IPS-15b (cell line): ENCODE measurements around the gene SOX13.

ENCODE experiments used
- H3K27me3 ChIP-seq: one replicate; pipeline ENCODE4 v1.6.1; 2013; ENCODE audit warnings: low read length; ENCODE audit not compliant: control insufficient read depth, insufficient read depth
- H3K36me3 ChIP-seq: one replicate; pipeline ENCODE4 v1.6.1; 2013; ENCODE audit warnings: low read length; ENCODE audit not compliant: control insufficient read depth, insufficient read depth
- H3K4me1 ChIP-seq: one replicate; pipeline ENCODE4 v1.6.1; 2013; ENCODE audit warnings: mild to moderate bottlenecking, low read length; ENCODE audit not compliant: control insufficient read depth, insufficient read depth
- H3K4me3 ChIP-seq: one replicate; pipeline ENCODE4 v1.5.1; 2013; ENCODE audit warnings: low read depth, low read length
- H3K9ac ChIP-seq: one replicate; pipeline ENCODE4 v1.6.1; 2013; ENCODE audit warnings: low read depth, mild to moderate bottlenecking, low read length
- H3K9me3 ChIP-seq: one replicate; pipeline ENCODE4 v1.6.1; 2013; ENCODE audit warnings: mild to moderate bottlenecking, low read length; ENCODE audit not compliant: control insufficient read depth, insufficient read depth

The SOX13 gene

DNA sequence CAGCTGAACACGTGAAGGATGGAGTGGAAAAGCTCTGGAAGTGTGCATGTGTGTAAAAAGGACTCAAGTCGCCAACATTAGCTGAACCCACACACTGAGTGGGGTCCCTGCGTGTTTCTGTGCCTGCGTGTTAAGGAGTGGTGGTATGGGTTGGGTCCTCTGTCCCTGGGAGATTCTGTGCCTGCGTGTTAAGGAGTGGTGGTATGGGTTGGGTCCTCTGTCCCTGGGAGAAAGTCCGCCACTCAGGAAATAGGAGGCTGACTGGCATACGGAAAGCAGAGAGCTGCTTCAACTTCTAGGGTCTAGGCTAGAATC, 7.0 kb upstream of the SOX13 start:
- H3K4me3 ChIP-seq, result no peak overlapping the region
- H3K36me3 ChIP-seq, result no peaks in the 10 kb centered on the region
- H3K9me3 ChIP-seq, result no peaks in the 10 kb centered on the region
- H3K27me3 ChIP-seq, result no peaks in the 10 kb centered on the region
- no peak overlapping the region for H3K9ac ChIP-seq
- H3K4me1 ChIP-seq, result peaks cover 28% of the 10 kb centered on the region

DNA sequence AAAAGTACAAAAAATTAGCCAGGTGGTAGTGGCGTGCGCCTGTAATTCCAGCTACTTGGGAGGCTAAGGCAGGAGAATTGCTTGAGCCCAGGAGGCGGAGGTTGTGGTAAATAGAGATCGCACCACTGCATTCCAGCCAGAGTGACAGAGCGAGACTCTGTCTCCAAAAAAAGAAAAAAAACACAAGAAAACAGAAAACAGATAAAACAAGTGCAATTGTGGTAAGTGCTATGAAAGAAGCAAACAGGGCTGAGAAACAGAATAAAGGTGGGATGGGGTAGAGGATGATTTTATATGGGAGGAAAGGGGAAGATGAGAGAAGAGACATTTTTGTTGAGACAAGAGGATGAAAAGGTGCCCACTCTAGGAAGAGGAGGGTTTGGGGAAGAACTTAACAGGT, 5.0 kb upstream of the SOX13 start:
- Histone ChIP-seq H3K9ac (no peak overlapping the region), H3K9me3 (no peaks in the 10 kb centered on the region), H3K4me3 (no peak overlapping the region), H3K4me1 (peaks cover 28% of the 10 kb centered on the region), H3K27me3 (peaks cover 3% of the 10 kb centered on the region), H3K36me3 (no peaks in the 10 kb centered on the region)

DNA sequence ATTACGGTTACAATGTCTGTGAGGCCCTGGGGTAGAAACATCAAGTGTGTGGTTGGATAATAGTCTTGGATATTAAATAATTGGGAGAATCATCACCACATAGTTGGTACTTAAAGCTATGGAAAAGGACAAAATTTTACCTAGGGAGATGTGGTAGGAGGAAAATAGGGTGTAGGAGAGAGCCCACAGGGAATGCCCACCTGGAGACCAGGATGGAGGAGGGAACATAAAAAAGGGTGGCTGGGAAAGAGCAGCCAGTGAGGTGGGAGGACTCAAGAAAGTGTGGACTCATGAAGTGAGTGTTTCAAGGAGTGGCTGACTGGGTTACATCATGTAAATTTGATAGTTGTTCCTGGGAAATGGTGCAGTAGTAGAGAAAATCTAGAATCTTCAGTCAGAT, 3.0 kb upstream of the SOX13 start:
- no peaks in the 10 kb centered on the region for H3K9me3 ChIP-seq
- no peaks in the 10 kb centered on the region for H3K36me3 ChIP-seq
- no peak overlapping the region for H3K9ac ChIP-seq
- no peak overlapping the region for H3K4me3 ChIP-seq
- peaks cover 25% of the 10 kb centered on the region for H3K4me1 ChIP-seq
- peaks cover 4% of the 10 kb centered on the region for H3K27me3 ChIP-seq

DNA sequence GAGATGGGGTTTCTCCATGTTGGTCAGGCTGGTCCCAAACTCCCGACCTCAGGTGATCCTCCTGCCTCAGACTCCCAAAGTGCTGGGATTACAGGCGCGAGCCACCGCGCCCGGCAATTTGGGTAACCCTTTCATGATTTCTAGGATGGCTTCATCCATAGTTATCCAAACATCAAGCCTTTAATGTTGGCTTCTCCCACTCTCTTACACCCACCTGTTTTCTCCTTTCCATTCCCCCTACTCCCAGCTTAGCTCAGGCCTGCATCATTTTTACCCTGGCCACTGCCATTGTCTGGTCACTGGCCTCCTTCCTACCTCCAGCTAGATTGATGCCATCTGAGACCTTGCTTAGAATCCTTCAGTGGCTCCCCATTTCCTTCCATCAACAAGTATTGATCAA, 2.0 kb upstream of the SOX13 start:
- H3K4me1 ChIP-seq, result peaks cover 24% of the 10 kb centered on the region
- no peaks in the 10 kb centered on the region for H3K36me3 ChIP-seq

DNA sequence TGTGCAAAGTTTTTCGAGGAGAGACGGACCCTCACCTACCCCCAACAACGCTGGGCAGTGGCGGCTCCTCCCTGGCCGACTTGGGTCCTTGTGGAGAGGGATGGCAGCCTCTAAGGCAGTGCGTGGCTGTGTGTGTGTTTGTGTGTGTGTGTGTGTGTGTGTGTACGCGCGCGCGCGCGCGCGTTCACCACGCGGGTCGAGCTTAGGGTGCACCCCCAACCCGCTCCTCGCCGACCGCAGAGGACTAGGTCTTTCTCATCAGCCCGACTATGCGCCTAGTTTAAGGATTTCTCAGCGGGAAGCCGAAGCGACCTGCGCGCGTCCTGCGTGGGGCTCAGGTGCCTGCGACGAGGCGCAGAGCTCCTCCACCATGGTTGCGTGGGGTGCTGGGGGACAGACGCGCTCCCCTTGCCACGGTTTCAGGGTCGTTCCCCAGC, 940 bp downstream of the SOX13 start:
- peak overlapping the region; percentile 57 for H3K9ac ChIP-seq
- H3K27me3 ChIP-seq, result peaks cover 14% of the 10 kb centered on the region
- peak overlapping the region; percentile 86 for H3K4me3 ChIP-seq

More for the DNA sequence above, 2.0 kb upstream of the SOX13 start:
- Histone ChIP-seq H3K9me3 (no peaks in the 10 kb centered on the region), H3K4me3 (no peak overlapping the region), H3K27me3 (peaks cover 14% of the 10 kb centered on the region), H3K9ac (no peak overlapping the region)

DNA sequence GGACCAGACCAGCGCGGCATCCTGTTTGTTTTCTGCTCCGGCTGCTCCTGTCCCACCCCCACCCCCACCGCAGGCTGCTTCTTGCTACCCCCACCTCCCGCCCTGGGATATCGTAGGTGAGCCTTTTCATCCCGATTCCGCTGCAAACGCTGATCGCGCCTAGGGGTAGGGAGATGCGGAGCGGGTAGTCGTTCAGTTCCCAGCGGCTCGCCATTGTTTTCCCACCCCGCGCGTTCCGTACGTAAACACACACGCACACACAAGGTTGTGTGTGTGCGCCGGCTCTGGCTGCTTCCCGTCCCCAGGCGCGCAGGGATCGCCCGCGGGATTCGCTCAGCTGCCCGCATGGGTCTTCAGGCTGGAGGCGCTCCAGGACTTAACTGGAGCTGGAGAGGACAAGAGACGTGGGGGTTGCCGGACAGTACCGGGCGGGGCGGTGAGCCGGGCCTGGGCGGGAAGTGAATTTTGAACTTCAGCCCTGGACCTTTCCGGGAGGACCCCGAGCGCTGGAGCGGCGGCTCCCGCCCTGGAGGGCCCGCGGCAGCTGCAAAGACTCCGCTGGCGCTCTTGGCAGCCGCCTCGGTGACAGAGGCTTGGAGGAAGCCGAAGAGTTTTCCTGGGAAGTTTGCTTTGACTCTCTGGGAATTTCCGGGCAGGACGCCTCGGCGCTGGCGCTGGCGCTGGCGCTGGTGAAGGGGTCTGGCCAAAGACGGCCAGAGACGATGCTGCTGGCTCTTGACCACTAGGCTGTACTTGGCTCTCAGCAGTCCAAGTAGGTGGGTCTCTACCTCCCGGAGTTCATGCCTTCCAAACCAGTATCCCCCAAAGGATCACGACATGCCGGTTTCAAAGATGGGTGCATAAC, 1.6 kb downstream of the SOX13 start:
- Histone ChIP-seq H3K4me1 (peaks cover 33% of the 10 kb centered on the region), H3K9ac (peak overlapping the region; percentile 63), H3K4me3 (peak overlapping the region; percentile 86), H3K36me3 (peaks cover 3% of the 10 kb centered on the region), H3K9me3 (no peaks in the 10 kb centered on the region), H3K27me3 (peaks cover 14% of the 10 kb centered on the region)

More for the DNA sequence above, 940 bp downstream of the SOX13 start:
- Histone ChIP-seq H3K36me3 (peaks cover 3% of the 10 kb centered on the region), H3K9me3 (no peaks in the 10 kb centered on the region), H3K4me1 (peaks cover 36% of the 10 kb centered on the region)

DNA sequence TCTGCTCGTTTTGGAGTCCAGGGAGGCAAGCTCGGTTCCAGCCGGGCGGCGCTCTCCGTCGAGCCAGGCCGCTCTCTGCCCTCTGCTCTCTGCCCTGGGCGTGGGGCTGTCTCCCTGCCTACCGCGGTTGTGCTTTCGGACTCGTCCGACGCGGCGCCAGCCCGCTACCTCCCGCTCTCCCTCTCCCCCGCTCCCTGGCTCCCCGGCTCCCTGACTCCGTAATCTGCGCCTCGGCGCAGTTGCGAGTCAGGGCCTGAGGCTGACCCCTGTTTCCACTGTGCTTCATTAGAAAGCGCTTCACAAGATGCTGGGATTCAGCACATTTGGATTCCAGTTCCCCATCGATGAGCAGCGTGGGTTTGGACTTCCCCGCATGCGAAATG, 2.2 kb downstream of the SOX13 start:
- Histone ChIP-seq H3K4me3 (peak overlapping the region; percentile 86), H3K9ac (peak overlapping the region; percentile 63)

DNA sequence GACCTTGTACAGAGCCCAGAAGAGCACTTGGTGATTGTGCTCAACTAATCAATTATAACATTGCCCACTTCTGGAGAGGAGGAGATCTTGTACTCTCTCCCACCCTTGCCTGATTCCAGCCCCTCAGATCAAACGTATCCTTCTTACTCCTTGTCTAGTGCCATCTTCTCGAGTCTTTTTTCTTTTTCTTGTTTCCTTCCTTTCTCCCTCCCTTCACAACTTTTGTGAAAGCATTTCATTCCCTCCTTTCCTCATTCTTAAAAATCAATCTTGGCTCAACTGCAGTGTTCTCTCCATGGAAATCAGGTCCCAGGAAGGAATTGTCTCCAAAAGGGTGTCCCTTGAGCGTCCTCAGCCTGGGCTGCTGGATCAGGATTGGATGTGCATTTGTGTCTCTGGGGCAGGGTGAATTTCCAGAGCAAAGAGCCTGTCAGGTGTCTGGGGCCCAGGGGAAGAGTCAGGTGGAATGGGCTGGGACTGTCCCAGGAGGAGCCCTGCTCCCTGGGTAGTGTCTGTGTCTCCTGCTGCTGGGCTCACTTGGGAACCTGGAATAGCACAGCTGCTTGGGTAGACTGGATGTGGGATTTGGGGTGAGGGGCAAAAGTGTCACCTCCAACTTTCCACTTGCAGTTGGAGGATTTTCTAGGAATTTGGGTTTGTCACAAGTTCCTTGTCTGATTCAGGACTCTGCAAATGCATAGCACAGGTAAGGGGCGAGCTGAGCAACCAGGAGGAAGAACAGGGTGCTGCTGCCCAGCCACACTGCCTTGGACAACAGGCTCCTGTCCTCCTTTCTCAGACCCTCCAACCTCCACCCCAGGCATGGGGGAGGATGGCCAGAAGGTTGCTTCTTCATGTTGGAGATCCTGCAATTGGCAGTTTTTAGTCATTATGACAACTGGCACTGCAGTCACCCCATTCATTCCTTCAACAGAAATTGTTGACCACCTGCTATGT, 3.3 kb downstream of the SOX13 start:
- peaks cover 3% of the 10 kb centered on the region for H3K36me3 ChIP-seq
- H3K9ac ChIP-seq, result no peak overlapping the region
- peak overlapping the region; percentile 86 for H3K4me3 ChIP-seq
- H3K27me3 ChIP-seq, result peaks cover 14% of the 10 kb centered on the region
- H3K9me3 ChIP-seq, result no peaks in the 10 kb centered on the region
- peaks cover 40% of the 10 kb centered on the region for H3K4me1 ChIP-seq

More for the DNA sequence above, 2.2 kb downstream of the SOX13 start:
- Histone ChIP-seq H3K36me3 (peaks cover 3% of the 10 kb centered on the region), H3K4me1 (peaks cover 36% of the 10 kb centered on the region), H3K27me3 (peaks cover 14% of the 10 kb centered on the region), H3K9me3 (no peaks in the 10 kb centered on the region)

DNA sequence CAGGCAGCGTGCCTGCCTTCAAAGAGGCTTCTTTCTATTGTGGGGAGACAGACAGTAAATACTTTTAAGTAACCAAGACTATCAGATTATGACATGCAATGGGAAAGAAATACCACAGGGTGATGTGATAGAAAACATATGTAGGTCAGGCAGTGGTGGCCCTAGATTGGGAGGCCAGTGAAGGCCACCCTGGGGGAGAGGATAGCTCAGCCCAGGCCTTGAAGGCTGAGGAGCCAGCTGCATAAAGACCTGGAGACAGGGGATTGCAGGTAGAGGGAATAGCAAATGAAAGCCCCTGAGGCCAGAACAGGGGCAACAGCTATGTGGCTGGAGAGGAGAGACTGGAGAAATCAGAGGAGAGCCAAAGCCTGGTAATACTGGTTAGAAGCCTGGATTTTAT, 4.0 kb downstream of the SOX13 start:
- H3K36me3 ChIP-seq, result peaks cover 3% of the 10 kb centered on the region
- H3K4me3 ChIP-seq, result peak overlapping the region; percentile 86
- peaks cover 42% of the 10 kb centered on the region for H3K4me1 ChIP-seq
- peaks cover 11% of the 10 kb centered on the region for H3K27me3 ChIP-seq
- H3K9ac ChIP-seq, result no peak overlapping the region
- H3K9me3 ChIP-seq, result no peaks in the 10 kb centered on the region

DNA sequence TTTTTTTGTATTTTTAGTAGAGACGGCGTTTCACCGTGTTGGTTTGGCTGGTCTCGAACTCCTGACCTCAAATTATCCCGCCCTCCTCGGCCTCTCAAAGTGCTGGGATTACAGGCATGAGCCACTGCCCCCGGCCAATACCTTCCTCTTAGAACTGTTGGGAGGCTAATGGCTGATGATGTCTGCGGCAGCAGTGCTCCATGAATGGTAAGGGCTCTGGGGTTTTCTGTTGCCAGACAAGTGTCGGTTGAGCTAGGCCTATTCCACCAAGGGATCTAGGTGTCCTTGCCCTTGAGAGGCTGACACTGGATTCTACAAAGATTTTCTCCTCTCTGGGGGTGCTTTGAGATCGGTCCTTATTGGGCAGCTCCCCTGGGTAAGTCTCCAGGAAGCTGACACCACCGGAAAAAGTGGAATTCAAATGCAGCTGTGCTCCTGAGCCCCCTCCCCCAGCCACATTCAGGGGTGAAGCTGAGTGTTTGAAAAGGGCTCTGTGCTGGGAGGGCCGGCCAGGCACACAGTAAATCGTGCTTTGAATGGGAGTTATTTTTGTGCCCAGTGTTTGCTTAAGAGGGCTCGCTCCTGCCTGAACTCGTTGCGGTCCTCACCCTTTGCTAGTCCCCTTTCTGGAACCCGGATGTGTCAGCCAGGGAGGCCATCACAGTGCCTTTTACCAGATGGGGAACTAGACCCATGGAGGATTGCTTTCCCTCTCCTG, 5.2 kb downstream of the SOX13 start:
- Histone ChIP-seq H3K9me3 (no peaks in the 10 kb centered on the region), H3K4me1 (peaks cover 54% of the 10 kb centered on the region), H3K36me3 (peaks cover 3% of the 10 kb centered on the region), H3K9ac (peak overlapping the region; percentile 27), H3K27me3 (peaks cover 11% of the 10 kb centered on the region), H3K4me3 (peak overlapping the region; percentile 38)

DNA sequence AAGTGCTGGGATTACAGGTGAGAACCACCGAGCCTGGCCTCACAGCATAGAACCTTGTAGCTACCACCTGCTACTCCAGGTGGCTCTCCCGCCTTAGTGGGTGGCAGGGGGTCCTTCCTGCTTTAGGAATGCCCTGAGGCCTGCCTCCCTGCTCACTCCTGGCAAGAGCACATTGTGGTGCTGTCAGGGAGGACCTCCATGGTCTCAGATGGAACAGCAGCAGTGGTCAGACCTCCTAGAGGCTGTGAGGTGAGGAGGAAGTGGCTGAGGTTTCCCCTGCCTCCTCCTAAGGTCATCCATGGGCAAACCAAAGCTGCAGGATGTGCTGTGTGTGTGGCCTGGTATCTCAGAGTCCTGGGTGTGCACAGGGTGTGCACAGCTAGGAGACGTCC, 6.7 kb downstream of the SOX13 start:
- peak overlapping the region; percentile 53 for H3K4me3 ChIP-seq
- H3K9ac ChIP-seq, result peak overlapping the region; percentile 74
- peaks cover 11% of the 10 kb centered on the region for H3K27me3 ChIP-seq
- no peaks in the 10 kb centered on the region for H3K9me3 ChIP-seq
- peaks cover 3% of the 10 kb centered on the region for H3K36me3 ChIP-seq
- peaks cover 67% of the 10 kb centered on the region for H3K4me1 ChIP-seq
